GOT3 (cell line): ENCODE measurements around the gene EN2.

ENCODE experiments used
- DNase-seq: peaks from one replicate; lab custom pipeline; 2025; ENCODE audit warnings: mixed read lengths; lab: John Stamatoyannopoulos, UW

EN2 gene

GRCh38 chr7:155450970-155451801, 6.7 kb upstream of the EN2 start:
- no peak for DNase-seq

- DNase-seq: no peak
Measured at GRCh38 chr7:155451840-155452239, 6.1 kb upstream of the EN2 start.

GRCh38 chr7:155452505-155453295, 5.2 kb upstream of the EN2 start:
- DNase-seq: no peak

GRCh38 chr7:155453296-155454182, 4.4 kb upstream of the EN2 start:
- no peak for DNase-seq

GRCh38 chr7:155454183-155455112, 3.5 kb upstream of the EN2 start:
- DNase-seq: no peak

- DNase-seq: no peak
Measured at GRCh38 chr7:155455132-155455693, 2.7 kb upstream of the EN2 start.

GRCh38 chr7:155455776-155456737, 1.9 kb upstream of the EN2 start:
- DNase-seq: no peak

- DNase-seq: no peak
Measured at GRCh38 chr7:155456738-155457543, 988 bp upstream of the EN2 start.

- DNase-seq: no peak
Measured at GRCh38 chr7:155457544-155458110, 302 bp upstream of the EN2 start.

GRCh38 chr7:155458878-155459699, 1.2 kb downstream of the EN2 start:
- DNase-seq: no peak

- no peak for DNase-seq
Measured at GRCh38 chr7:155459700-155460461, 2.0 kb downstream of the EN2 start.

- no peak for DNase-seq
Measured at GRCh38 chr7:155460926-155461613, 3.1 kb downstream of the EN2 start.

- no peak for DNase-seq
Measured at GRCh38 chr7:155461631-155462030, 3.7 kb downstream of the EN2 start.

GRCh38 chr7:155462163-155462735, 4.3 kb downstream of the EN2 start:
- no peak for DNase-seq

- no peak for DNase-seq
Measured at GRCh38 chr7:155463114-155463811, 5.3 kb downstream of the EN2 start.
